GM19240 (cell line): Measurements from ENCODE around the gene AP1S1.
"Not testable (repeated sequence)": the region's sequence is repeated elsewhere in the genome, so short reads cannot be mapped to it uniquely, and the experiment has no call there.

Experiments
- DNase-seq: peaks from one replicate; pipeline ENCODE4 v3.0.0; 2011; ENCODE audit warnings: low spot score; ENCODE audit not compliant: insufficient read length

AP1S1 gene

DNA sequence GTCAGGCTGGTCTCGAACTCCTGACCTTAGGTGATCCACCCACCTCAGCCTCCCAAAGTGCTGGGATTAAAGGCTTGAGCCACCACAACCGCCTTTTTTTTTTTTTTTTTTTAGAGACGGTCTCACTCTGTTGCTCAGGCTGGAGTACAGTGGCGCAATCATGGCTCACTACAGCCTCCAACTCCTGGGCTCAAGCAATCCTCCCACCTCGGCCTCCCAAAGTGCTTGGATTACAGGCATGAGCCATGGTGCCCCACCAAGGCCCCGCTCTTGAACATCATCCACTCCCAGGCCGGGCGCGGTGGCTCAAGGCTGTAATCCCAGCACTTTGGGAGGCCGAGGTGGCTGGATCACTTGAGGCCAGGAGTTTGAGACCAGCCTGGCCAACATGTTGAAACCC lies 45.2 kb downstream of the AP1S1 start:
- DNase-seq, result not testable (repeated sequence)

DNA sequence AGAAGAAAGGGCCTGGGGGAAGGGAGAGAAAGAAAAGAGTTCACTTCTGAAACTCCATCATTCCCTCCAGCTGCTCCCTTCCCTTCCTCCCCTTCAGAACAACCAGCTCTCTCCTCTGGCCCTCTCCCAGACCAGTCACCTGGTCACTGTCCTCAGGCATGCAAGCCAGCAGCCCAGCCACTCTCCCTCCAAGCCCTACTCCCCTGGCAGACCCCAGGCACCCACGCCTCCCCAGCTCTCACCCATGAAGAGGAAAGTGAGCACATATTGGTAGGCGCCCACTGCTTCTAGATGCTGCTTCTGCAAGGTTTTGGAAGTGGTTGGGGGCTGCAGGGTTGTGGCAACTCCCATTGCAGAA lies 46.2 kb downstream of the AP1S1 start:
- no peak for DNase-seq

DNA sequence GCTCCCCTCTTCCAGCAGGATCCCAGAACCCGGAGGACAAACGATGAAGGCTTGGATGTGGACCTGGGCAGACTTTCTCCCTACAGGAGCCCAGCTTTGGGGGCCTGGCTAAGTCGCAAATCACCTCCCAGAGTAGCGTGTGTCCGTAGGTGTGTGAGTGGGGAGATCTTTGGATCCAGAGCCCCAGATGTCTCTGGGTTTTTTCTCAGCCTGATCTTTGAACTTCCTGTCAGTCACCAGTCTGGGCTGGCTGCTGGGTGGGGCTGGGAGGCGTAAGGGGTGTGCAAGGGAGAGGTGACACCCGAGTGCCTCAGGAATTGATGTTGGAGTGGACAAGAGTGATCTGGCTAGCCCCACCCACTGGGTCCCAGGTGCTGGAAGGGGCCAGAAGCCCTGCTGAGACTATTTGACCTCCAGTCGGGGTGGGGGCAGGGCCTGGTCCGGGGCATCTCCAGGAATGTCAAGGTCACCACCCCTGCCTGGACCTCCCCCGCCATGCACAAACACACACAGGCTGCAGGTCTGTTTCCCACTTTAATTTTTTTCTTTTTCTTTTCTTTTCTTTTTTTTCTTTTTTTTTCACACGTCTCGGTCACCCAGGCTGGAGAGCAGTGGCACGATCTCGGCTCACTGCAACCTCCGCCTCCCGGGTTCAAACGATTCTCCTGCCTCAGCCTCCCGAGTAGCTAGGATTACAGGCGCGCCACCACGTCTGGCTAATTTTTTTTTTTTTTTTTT lies 46.8 kb downstream of the AP1S1 start, which contains the start of gene MOGAT3:
MOGAT3 (minus strand) TSS at position 175 of the 738 bp plus-strand sequence. CDS start 182 bp downstream, outside the sequence.
- DNase-seq, result no peak

DNA sequence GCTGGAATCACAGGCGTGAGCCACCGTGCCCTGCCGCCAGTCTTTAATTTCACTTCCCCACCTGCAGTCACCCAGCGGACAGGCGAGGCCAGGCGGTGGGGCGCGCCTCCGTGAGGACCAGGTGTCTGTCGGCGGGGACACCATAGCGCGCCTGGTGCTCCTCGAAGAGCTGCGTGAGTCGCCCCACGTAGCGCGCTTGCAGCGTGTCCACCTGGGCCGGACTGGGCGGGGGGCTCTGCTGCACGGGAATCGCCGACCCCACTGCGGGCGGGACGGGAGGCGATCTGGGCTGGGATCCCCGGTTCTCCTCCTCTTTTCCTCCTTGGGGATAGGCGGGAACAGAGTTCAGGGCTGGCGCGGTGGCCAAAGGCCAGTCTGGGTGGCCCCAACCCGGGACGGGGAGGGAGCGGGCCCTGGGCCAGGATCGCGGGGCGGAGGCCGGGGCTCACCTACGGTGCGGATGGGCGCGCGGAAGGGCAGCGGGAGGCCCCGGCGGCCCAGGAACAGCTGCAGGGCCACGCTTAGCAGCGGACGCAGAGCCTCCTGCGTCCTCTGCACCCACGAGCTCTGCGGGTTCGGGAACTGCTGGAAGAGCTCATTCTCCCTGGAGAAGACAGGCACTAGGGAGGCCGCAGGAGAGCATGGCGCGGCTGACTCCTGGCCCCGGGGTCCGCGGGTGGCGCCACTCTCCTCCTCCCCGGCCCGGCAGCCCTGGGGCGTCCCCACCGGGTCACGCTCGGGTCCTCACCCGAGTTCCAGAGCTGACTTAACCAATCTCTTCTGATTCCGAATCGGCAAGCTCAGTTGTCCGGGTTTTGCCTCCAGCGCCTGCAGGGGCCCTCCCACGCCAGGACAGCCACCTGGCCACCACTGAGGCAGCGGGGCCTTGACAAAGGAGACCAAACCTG lies 47.7 kb downstream of the AP1S1 start:
- no peak for DNase-seq

DNA sequence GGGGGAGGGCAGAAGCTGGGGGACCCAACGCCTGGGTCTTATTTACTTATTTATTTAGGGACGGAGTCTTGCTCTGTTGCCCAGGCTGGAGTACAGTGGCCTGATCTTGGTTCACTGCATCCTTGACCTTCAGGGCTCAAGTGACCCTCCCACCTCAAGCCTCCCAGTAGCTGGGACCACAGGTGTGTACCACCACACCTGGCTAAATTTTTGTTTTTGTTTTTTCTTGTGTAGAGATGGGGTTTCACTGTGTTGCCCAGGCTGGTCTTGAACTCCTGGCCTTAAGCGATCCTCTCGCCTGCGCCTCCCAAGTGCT lies 48.3 kb downstream of the AP1S1 start:
- DNase-seq, result no peak

DNA sequence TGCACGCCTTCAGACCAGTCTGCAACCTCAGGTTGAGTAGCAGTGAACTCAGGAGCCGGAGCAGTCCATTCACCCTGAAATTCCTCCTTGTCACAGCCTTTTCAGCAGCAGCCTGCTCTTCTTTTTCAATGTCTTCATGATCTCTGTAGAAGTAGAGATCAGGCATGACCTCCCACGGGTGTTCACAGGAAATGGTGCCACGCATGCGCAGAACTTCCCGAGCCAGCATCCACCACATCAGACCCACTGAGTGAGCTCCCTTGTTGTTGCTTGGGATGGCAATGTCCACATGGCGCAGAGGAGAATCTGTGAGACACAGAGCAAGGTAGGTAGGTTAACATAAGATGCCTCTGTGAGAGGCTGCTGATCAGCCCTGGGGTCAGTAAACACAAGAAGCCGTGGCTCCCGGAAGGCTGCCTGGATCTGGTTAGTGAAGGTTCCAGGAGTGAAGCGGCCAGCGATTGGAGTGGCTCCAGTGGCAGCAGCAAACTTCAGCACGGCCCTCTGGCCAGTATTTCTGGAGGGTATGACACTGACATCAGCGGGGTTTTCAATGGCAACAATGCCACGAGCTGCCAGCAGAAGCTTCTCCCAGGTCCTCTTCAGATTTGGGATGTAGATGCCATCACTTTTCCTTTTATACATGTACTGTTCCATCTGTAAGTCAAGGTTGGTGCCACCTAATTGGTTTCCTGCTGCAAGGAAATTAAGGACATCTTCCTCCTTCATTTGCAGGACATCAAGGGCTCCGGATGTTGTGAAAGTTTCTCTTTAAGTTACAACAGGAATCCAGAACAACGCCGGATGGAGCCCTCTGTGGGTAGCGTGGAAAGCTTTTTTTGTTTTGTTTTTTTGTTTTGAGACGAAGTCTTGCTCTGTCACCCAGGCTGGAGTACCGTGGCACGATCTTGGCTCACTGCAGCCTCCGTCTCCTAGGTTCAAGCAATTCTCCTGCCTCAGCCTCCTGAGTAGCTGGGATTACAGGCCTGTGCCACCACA lies 49.8 kb downstream of the AP1S1 start:
- DNase-seq, result not testable (repeated sequence)

DNA sequence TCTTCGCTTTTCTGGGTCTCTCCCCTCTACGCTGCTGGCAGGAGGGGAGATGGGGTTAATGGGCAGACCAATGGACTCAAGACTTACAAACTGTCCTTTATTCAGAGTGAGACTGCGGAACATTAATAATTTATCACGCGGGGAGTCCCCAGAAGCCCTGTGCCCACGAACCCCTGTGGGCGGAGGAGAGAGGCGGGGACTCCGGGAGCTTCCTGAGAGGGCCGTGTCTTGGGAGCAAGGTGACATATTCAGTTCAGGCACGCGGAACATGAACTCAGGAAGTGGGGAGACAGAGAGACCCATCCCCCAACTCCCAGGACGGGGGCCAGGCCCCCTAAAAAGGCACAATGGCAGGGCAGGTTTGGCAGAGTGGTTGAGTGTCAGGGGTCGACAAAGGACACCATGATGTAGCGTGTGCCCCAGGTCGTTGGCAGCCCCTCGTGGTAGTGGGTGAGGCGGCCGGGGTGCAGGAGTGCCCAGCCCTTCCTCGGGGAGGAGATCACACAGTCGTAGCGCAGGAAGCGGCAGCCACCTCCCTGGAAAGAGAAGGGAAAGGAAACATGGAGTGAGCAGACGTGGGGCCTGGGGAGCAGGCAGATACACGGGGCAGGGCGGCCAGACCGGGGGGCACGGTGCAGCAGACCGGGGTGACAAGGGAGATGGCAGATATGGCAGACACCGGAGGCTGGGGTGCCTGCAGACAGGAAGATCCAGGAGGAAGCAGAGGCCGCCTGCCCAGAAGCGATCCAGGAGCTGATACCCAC lies 51.8 kb downstream of the AP1S1 start:
- no peak for DNase-seq

DNA sequence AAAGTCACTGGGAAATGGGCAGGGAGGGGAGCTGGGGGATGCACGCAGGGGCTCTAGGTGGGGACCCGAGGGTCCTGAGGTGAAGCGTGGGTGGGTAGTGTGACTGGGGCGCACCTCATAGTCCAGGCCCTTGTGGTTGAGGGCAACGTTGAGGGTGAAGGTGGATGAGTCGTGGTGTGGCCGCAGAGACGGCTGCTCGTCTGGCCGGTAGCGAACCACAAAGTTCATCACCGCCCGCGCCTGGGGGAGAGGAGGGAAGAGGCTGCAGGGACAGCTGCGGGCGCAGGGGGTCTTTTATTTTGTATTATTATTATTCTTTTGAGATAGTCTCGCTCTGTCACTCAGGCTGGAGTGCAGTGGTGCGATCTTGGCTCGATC lies 52.4 kb downstream of the AP1S1 start:
- no peak for DNase-seq

DNA sequence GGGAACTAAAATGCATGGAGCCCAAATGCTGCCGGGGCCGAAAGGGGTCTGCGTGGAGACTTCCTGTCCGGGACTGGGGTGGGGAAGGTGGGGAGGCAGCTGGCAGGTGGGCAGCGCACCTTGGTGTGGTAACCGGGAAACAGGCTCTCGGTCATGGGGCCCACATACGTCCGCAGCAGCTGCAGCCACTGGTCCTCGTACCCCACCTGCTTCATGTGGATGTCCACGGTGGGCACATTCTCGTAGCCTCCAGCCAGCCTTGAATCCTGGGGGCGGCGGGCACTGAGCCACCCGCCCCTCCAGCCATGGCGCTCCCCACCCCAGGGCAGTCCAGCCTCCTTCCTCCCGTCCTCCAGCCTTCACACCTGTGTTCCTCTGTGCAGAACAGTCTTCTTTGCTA lies 53.2 kb downstream of the AP1S1 start:
- no peak for DNase-seq

DNA sequence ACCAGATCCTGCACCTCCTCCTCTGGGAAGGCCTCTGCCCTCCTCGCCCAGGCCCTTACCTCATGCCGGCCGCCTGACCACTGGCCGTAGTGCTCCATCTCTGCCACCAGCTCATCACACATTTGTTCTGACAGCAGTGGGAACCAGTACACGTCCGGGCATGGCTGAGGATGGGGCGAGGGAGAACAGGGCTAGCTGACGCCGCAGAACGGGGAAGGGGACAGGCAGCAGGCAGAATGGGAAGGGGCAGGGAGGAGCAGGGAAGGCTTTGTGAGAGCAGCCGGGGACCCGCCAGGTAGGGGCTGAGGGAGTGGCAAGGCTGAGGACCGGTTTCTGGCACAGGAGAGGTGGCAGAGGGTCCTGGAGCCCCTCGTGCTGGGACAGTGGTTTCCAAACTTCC lies 54.5 kb downstream of the AP1S1 start:
- no peak for DNase-seq

DNA sequence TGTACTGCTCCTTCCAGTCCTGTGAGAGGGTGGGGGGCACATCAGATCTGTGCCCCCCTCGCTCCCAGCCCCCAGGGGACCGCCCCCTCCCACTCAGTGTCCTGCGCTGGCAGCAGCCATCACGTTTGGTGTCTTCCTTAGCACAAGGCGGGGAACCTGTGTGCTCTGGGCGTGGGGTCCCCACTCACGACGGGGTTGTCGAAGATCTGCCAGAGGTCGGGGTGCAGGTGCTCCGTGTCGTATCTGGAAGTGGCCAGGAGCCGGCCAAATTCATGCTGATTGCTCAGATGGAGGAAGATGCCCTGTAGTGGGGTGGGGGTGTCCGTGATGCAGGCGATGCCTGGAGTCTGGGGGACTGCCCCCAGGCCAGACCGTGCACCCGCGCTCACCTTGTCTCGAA lies 55.9 kb downstream of the AP1S1 start:
- no peak for DNase-seq
